Esophagus (tissue), 2 donors: ENCODE data around the gene TMEM131L. TPM values are rescaled to one million over a fixed set of nuclear protein-coding genes. Genes with fewer than 3 reads are reported as not detected.

Experiments used
- polyA plus RNA-seq, 2 donors: library from polyadenylated mRNA; stranded (reverse); fragments of 200-250 nt; gene quantifications; one replicate each; pipeline ENCODE4 v1.2.3, GENCODE V29; 2013
- donor health status: healthy with polysubstance abuse.
- donor health status: Bipolar disorder and iron deficiency.

The TMEM131L gene
- polyA plus RNA-seq, 2 donors = 3.4 to 4.0 TPM

Other genes starting within 250 kb of the TMEM131L start
- gene MND1, start 121.7 kb upstream of the TMEM131L start, polyA plus RNA-seq = 1 to 10 TPM; 3.4 to 4.6 TPM
- gene TLR2, start 217.9 kb downstream of the TMEM131L start, polyA plus RNA-seq = 1 to 10 TPM; 1.6 to 1.9 TPM